GM10266 (cell line): ENCODE measurements around the gene HCK.
"Not testable (repeated sequence)": the region's sequence is repeated elsewhere in the genome, so short reads cannot be mapped to it uniquely, and the experiment has no call there.

Source experiments
- DNase-seq: peaks from one replicate; pipeline ENCODE4 v3.0.0; 2012; ENCODE audit errors: extremely low spot score
- TF ChIP-seq, protein P1 (sequence below): IDR thresholded peaks from 2 replicates; pipeline ENCODE4 v1.5.1; 2012; ENCODE audit warnings: mild to moderate bottlenecking, low read depth; ENCODE audit not compliant: control insufficient read depth, insufficient read depth; ENCODE audit errors: missing control alignments

HCK gene

DNA sequence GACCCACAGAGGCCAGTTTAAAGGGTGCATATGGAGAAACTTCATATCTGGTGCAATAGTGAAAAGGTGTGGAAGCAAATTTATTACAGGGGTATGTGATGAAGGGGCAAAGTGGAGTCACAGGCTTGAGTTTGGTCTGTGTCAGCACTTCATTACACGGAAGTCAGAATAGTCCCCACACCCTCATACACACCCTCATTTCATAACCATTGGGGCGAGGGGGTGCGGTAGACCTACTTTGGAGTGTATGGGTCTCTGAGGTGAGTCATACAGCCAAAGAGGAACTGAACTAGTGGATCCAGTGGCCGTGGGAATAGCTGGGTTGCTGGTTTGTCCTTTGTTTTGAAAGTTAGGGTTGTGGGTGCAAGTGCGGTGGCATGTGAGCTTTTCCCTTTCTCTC, 60.8 kb downstream of the HCK start:
- TF ChIP-seq, protein P1, sequence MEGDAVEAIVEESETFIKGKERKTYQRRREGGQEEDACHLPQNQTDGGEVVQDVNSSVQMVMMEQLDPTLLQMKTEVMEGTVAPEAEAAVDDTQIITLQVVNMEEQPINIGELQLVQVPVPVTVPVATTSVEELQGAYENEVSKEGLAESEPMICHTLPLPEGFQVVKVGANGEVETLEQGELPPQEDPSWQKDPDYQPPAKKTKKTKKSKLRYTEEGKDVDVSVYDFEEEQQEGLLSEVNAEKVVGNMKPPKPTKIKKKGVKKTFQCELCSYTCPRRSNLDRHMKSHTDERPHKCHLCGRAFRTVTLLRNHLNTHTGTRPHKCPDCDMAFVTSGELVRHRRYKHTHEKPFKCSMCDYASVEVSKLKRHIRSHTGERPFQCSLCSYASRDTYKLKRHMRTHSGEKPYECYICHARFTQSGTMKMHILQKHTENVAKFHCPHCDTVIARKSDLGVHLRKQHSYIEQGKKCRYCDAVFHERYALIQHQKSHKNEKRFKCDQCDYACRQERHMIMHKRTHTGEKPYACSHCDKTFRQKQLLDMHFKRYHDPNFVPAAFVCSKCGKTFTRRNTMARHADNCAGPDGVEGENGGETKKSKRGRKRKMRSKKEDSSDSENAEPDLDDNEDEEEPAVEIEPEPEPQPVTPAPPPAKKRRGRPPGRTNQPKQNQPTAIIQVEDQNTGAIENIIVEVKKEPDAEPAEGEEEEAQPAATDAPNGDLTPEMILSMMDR = no peak
- no peak for DNase-seq

DNA sequence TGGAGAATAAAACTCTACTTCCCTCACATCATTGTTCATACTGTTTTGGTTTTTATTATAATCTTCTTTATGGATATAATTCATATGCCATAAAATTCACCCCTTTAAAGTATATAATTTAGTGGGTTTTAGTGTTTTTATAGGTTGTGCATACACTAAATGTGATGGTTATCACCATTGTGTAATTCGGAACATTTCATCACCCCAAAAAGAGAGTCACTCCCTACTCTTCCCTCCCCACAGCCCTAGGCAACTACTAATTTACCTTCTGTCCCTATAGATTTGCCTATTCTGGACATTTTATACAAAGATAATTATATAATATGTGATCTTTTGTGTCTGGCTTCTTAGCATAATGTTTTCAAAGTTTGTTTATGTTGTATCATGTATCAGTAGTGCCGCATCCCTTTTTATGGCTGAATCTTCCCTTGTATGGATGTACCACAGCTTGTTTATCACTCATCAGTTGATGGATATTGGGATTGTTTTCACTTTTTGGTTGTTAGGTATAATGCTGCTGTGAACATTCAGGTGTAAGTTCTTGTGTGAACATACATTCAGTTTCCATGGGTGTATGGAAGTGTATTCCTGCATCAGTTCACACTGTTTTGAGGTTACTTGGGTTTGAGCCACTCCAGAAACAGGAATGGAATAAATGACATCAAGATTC, 61.7 kb downstream of the HCK start:
- TF ChIP-seq, protein P1 = no peak
- no peak for DNase-seq

DNA sequence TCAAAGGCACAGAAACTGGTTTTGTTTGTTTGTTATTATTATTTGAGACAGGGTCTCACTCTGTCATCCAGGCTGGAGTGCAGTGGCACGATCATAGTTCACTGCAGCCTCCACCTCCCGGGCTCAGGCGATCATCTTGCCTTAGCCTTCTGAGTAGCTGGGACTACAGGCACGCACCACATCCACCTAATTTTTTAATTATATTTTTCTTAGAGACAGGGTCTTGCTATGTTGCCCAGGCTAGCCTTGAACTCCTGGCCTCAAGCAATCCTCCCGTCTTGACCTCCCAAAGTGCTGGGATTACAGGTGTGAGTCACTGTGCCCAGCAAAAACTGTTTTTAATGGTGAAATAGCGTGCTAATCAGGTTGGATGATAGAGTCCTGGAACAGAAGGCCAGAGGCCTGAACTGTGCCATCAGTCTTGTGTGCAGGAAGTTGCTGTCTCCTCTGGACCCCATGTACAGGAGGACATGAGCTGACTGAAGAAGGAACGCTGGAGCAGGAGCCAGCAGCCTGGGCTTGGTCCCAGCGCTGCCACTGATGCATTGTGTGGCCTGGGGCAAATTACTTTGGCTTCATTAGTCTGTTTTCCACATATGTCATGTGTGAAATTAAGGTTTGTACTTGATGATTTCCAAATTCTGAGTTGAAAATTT, 62.4 kb downstream of the HCK start:
- DNase-seq = no peak

GRCh38 chr20:32115211-32115767, 63.2 kb downstream of the HCK start:
- TF ChIP-seq, protein P1 = no peak
- no peak for DNase-seq

More for the DNA sequence above, 62.4 kb downstream of the HCK start:
- TF ChIP-seq, protein P1 = no peak

GRCh38 chr20:32116079-32116521, 64.1 kb downstream of the HCK start:
- TF ChIP-seq, protein P1 = no peak
- DNase-seq = no peak

DNA sequence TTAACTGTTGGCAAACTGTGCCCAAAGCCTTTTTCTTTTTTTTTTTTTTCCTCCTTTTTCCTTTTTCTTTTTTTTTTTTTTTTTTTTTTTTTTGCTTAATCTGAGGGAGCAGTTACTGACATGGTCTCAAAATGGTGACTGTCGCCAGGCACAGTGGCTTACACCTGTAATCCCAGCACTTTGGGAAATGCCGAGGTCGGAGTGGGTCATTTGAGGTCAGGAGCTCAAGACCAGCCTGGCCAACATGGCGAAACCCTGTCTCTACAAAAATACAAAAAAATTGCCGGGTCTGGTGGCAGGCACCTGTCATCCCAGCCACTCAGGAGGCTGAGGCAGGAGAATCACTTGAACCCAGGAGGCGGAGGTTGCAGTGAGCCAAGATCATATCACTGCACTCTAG, 64.8 kb downstream of the HCK start:
- not testable (repeated sequence) for DNase-seq

- not testable (repeated sequence) for DNase-seq
Observed at GRCh38 chr20:32118427-32118826, 66.4 kb downstream of the HCK start.

- TF ChIP-seq, protein P1 = no peak
- DNase-seq = no peak
Observed at GRCh38 chr20:32119734-32120133, 67.7 kb downstream of the HCK start.

DNA sequence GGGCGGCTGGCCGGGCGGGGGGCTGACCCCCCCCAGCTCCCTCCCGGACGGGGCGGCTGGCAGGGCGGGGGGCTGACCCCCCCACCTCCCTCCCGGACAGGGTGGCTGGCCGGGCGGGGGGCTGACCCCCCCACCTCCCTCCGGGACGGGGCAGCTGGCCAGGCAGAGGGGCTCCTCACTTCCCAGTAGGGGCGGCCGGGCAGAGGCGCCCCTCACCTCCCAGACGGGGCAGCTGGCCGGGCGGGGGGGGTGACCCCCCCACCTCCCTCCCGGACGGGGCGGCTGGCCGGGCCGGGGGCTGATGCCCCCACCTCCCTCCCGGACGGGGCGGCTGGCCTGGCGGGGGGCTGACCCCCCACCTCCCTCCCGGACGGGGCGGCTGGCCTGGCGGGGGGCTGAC, 69.9 kb downstream of the HCK start:
- DNase-seq = not testable (repeated sequence)
